Measurements from ENCODE around the gene FBLN7.

GRCh38 chr2:112164876-112165275 is 26.7 kb downstream of the FBLN7 start:
- TF ChIP-seq POLR2AphosphoS5 (IDR thresholded peaks at IDR 0.05; ENCODE audit: low read depth, low read length), result no peak
- no peak for TF ChIP-seq TAF1 (IDR thresholded peaks at IDR 0.05; ENCODE audit: borderline replicate concordance, insufficient read depth, low read length)
- TF ChIP-seq REST (IDR thresholded peaks at IDR 0.05; ENCODE audit: insufficient read depth in 1 of 2, low read depth in 2 of 2, low read length in 2 of 2), result no peak
